Vagina (tissue), 2 donors: ENCODE data around the gene BIN1.

Experiments
- POLR2A ChIP-seq, 2 donors: fragments of 450-650 bp; IDR thresholded peaks; one replicate each; pipeline ENCODE4 v1.6.1; 2017; ENCODE audit warnings: antibody characterized with exemption in 2 of 2, mild to moderate bottlenecking in 2 of 2, moderate library complexity in 2 of 2
- TF ChIP-seq, protein P1 (sequence below), 3 experiments: fragments of 450-650 bp in 2 of 3; fragments of 200-600 bp in 1 of 3; sonication (generic) in 1 of 3; IDR thresholded peaks; one replicate each; pipeline ENCODE4 v1.5.1; 2017 to 2019; ENCODE audit warnings: antibody characterized with exemption in 3 of 3, mild to moderate bottlenecking in 2 of 3, moderate library complexity in 2 of 3

DNA sequence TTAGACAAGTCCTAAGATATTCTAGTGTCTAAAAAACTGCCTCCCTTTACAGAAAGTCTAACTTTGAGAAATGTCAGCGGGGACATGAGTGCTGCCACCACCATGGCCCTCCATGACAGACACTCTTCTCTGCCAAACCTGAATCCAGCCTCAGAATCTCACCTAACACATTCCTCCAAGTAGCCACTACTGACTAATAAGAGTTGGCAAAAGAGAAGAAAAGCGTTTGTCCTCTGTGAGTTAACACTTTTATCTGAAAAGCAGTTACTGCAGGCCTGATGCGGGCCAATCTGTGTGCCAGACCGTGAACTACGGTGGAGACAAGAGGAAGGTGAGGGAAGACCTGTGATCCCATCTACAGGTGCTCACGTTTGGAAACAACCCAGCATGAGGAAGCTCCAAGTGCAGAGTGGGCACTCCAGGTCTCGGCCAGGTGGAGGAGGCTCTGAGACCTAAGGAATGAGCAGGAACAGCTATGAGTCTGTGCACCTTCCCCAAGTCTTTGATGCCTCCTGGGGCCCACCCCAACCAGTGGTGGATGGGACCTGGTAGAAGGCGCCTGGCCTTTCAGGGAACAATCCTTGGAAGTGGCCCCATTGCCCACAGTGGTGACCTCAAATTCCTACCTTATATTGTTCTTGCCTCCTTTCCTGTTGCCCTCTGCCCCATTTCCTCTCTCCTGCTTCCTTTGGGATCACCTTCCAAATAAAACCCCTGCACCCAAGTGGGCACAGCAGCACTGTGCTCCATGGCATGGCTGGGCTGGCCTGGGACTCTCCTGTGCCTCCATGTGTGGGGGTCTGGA lies 91.6 kb downstream of the BIN1 start:
- TF ChIP-seq POLR2A (IDR thresholded peaks at IDR 0.05) = no peak
- TF ChIP-seq, protein P1, sequence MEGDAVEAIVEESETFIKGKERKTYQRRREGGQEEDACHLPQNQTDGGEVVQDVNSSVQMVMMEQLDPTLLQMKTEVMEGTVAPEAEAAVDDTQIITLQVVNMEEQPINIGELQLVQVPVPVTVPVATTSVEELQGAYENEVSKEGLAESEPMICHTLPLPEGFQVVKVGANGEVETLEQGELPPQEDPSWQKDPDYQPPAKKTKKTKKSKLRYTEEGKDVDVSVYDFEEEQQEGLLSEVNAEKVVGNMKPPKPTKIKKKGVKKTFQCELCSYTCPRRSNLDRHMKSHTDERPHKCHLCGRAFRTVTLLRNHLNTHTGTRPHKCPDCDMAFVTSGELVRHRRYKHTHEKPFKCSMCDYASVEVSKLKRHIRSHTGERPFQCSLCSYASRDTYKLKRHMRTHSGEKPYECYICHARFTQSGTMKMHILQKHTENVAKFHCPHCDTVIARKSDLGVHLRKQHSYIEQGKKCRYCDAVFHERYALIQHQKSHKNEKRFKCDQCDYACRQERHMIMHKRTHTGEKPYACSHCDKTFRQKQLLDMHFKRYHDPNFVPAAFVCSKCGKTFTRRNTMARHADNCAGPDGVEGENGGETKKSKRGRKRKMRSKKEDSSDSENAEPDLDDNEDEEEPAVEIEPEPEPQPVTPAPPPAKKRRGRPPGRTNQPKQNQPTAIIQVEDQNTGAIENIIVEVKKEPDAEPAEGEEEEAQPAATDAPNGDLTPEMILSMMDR (IDR thresholded peaks at IDR 0.05) = no peak
